HCT116 (cell line): ENCODE measurements around the gene TMEM30A. TPM values are rescaled to one million over a fixed set of nuclear protein-coding genes. Genes with fewer than 3 reads are reported as not detected.

Experiments
- ATAC-seq: fragments of 200-7000 bp; cut with Tn5 transposase; 2 replicates; pipeline ENCODE4 v1.9.1; 2020; ENCODE audit warnings: mild to moderate bottlenecking, moderate library complexity
- BruUV-seq: library from RNA; stranded (reverse); fragments of 400-500 nt; replicated peaks from 2 replicates; lab custom pipeline; 2021; lab: Mats Ljungman, UMichigan
- CTCF ChIA-PET: fragments of 300-600 bp; sonication (Branson Sonifier 250); formaldehyde crosslinking; loops from one replicate; lab custom pipeline; 2021; ENCODE audit warnings: antibody characterized with exemption; lab: Charles Lee
- POLR2A ChIA-PET: fragments of 300-600, 350-600 bp; sonication (Branson Sonifier 250); formaldehyde crosslinking; loops from one replicate; lab custom pipeline; 2021; ENCODE audit warnings: antibody characterized with exemption; lab: Charles Lee
- RAD21 ChIA-PET, 2 experiments: fragments of 300-600 bp; sonication (Branson Sonifier 250); formaldehyde crosslinking; loops; one replicate each; lab custom pipeline; 2023; ENCODE audit warnings: low total read pairs in 2 of 2; ENCODE audit not compliant: uncharacterized antibody in 2 of 2, unreplicated experiment in 2 of 2, low non-redundant PET in 1 of 2; lab: Charles Lee
- DNase-seq: peaks from one replicate; pipeline ENCODE4 v3.0.0-alpha.2; 2010; ENCODE audit warnings: low read depth, low spot score
- H2AFZ ChIP-seq: fragments of 200-600 bp; shearing (Covaris generic), sonication (generic); 2 replicates; pipeline ENCODE4 v1.6.1; 2017; ENCODE audit warnings: low read depth, mixed run types, mixed read lengths, antibody characterized with exemption, low read length; ENCODE audit not compliant: poor library complexity, severe bottlenecking
- H3K27ac ChIP-seq: 2 replicates; pipeline ENCODE4 v1.5.1; 2012; ENCODE audit warnings: low read depth, low read length
- H3K27me3 ChIP-seq: fragments of 200-600 bp; sonication (generic); 2 replicates; pipeline ENCODE4 v1.6.1; 2016; ENCODE audit warnings: mixed run types, low read length, mixed read lengths; ENCODE audit not compliant: insufficient read depth
- H3K36me3 ChIP-seq, 2 experiments: fragments of 200-500 bp in 1 of 2; fragments of 200-600 bp in 1 of 2; sonication (Bioruptor generic) in 1 of 2; sonication (generic) in 1 of 2; 2 replicates each; pipeline versions ENCODE4 v1.5.1 to v1.6.1; 2014 to 2016; ENCODE audit warnings: low read length in 2 of 2, inconsistent platforms in 1 of 2, mixed read lengths in 1 of 2, mixed run types in 1 of 2; ENCODE audit not compliant: insufficient read depth in 2 of 2, control insufficient read depth in 1 of 2
- H3K4me1 ChIP-seq, 2 experiments: fragments of 200-600 bp in 1 of 2; sonication (generic) in 1 of 2; 2 replicates each; pipeline versions ENCODE4 v1.5.1 to v1.6.1; 2012 to 2017; ENCODE audit warnings: low read length in 2 of 2, inconsistent platforms in 1 of 2, mild to moderate bottlenecking in 1 of 2, mixed read lengths in 1 of 2, mixed run types in 1 of 2, moderate library complexity in 1 of 2; ENCODE audit not compliant: insufficient read depth in 2 of 2, control insufficient read depth in 1 of 2
- H3K4me2 ChIP-seq: fragments of 200-600 bp; sonication (generic); 2 replicates; pipeline ENCODE4 v1.6.1; 2017; ENCODE audit warnings: mixed run types, low read length, mixed read lengths
- H3K4me3 ChIP-seq, 2 experiments: fragments of 200-600 bp in 1 of 2; sonication (generic) in 1 of 2; replicated peaks in 1 of 2; 2 replicates each; pipeline ENCODE4 v1.5.1; 2011 to 2016; ENCODE audit warnings: low read length in 2 of 2, control low read depth in 1 of 2, low read depth in 1 of 2, mild to moderate bottlenecking in 1 of 2, mixed read lengths in 1 of 2, mixed run types in 1 of 2
- H3K79me2 ChIP-seq: fragments of 200-600 bp; sonication (generic); 2 replicates; pipeline ENCODE4 v1.6.1; 2017; ENCODE audit warnings: mild to moderate bottlenecking, mixed run types, low read length, moderate library complexity, mixed read lengths; ENCODE audit not compliant: insufficient read depth
- H3K9ac ChIP-seq: fragments of 200-600 bp; sonication (generic); 2 replicates; pipeline ENCODE4 v1.6.1; 2016; ENCODE audit warnings: low read length, mixed read lengths
- H3K9me2 ChIP-seq: fragments of 200-600 bp; sonication (generic), shearing (Covaris generic); 2 replicates; pipeline ENCODE4 v1.6.1; 2017; ENCODE audit warnings: mixed run types, mild to moderate bottlenecking, moderate library complexity; ENCODE audit not compliant: insufficient read depth
- H3K9me3 ChIP-seq, 2 experiments: fragments of 200-500 bp in 1 of 2; fragments of 200-600 bp in 1 of 2; sonication (Bioruptor generic) in 1 of 2; sonication (generic) in 1 of 2; 2 replicates each; pipeline ENCODE4 v1.6.1; 2014 to 2017; ENCODE audit warnings: low read length in 2 of 2, mixed read lengths in 2 of 2, inconsistent platforms in 1 of 2, low read depth in 1 of 2, mild to moderate bottlenecking in 1 of 2, mixed run types in 1 of 2, moderate library complexity in 1 of 2; ENCODE audit not compliant: control insufficient read depth in 1 of 2, insufficient read depth in 1 of 2
- H4K20me1 ChIP-seq: fragments of 200-600 bp; sonication (generic), shearing (Covaris generic); 2 replicates; pipeline ENCODE4 v1.6.1; 2017; ENCODE audit warnings: mixed run types, mild to moderate bottlenecking, moderate library complexity; ENCODE audit not compliant: insufficient read depth
- ATF3 ChIP-seq: IDR thresholded peaks from 2 replicates; pipeline ENCODE4 v1.6.1; 2012
- CBX3 ChIP-seq: IDR thresholded peaks from 2 replicates; pipeline ENCODE4 v1.6.1; 2012; ENCODE audit warnings: low read depth
- CEBPB ChIP-seq: IDR thresholded peaks from 2 replicates; pipeline ENCODE4 v1.6.1; 2012; ENCODE audit warnings: low read depth
- EGR1 ChIP-seq: IDR thresholded peaks from 2 replicates; pipeline ENCODE4 v1.6.1; 2012; ENCODE audit warnings: low read depth
- EZH2phosphoT487 ChIP-seq: fragments of 200-600 bp; IDR thresholded peaks from 2 replicates; pipeline ENCODE4 v1.6.1; 2018; ENCODE audit warnings: antibody characterized with exemption, borderline replicate concordance
- FOSL1 ChIP-seq: IDR thresholded peaks from 2 replicates; pipeline ENCODE4 v1.6.1; 2012; ENCODE audit warnings: low read depth
- MAX ChIP-seq: IDR thresholded peaks from 2 replicates; pipeline ENCODE4 v1.6.1; 2012
- POLR2A ChIP-seq: IDR thresholded peaks from 2 replicates; pipeline ENCODE4 v1.7.0; 2011; ENCODE audit warnings: borderline replicate concordance; ENCODE audit not compliant: insufficient read depth, insufficient read length; ENCODE audit errors: extremely low read depth
- POLR2AphosphoS5 ChIP-seq: IDR thresholded peaks from 2 replicates; pipeline ENCODE4 v1.6.1; 2011; ENCODE audit warnings: mild to moderate bottlenecking, low read depth, low read length, moderate library complexity
- RAD21 ChIP-seq: IDR thresholded peaks from 2 replicates; pipeline ENCODE4 v1.6.1; 2012; ENCODE audit warnings: low read depth, mild to moderate bottlenecking
- REST ChIP-seq: IDR thresholded peaks from 2 replicates; pipeline ENCODE4 v1.6.1; 2012; ENCODE audit warnings: low read depth
- SRF ChIP-seq: IDR thresholded peaks from 2 replicates; pipeline ENCODE4 v1.6.1; 2012; ENCODE audit warnings: low read depth
- TCF7L2 ChIP-seq: IDR thresholded peaks from 2 replicates; pipeline ENCODE4 v1.7.0; 2011; ENCODE audit warnings: borderline replicate concordance, inconsistent platforms; ENCODE audit not compliant: insufficient read depth, insufficient read length; ENCODE audit errors: extremely low read depth
- YY1 ChIP-seq: IDR thresholded peaks from 2 replicates; pipeline ENCODE4 v1.6.1; 2011; ENCODE audit warnings: low read length, low read depth, moderate library complexity, mild to moderate bottlenecking; ENCODE audit not compliant: insufficient replicate concordance; ENCODE audit errors: extremely low read depth
- intact Hi-C: fragments of 100-400 bp; cut with micrococcal nuclease; formaldehyde crosslinking; loops from 2 replicates; pipeline ENCODE4 v1.10.0; 2022
- total RNA-seq: library from RNA; stranded (reverse); gene quantifications from one replicate; pipeline ENCODE4 v1.2.1, GENCODE V29; 2021; ENCODE audit not compliant: unreplicated experiment
- TF ChIP-seq, protein P1 (sequence below), 3 experiments: fragments of 200-600 bp in 1 of 3; sonication (generic) in 1 of 3; IDR thresholded peaks in 2 of 3; conservative IDR thresholded peaks in 1 of 3; 2 replicates each; pipeline ENCODE4 v1.5.1; 2012 to 2017; ENCODE audit warnings: low read depth in 2 of 3, low read length in 2 of 3, antibody characterized with exemption in 1 of 3, borderline replicate concordance in 1 of 3, control low read depth in 1 of 3, mild to moderate bottlenecking in 1 of 3, mixed read lengths in 1 of 3, mixed run types in 1 of 3, moderate library complexity in 1 of 3; ENCODE audit not compliant: insufficient read depth in 1 of 3

TMEM30A gene
- total RNA-seq, 1 experiment from 2014 or later, result 73.4 TPM

- TF ChIP-seq REST (no peak), POLR2AphosphoS5 (no peak), FOSL1 (no peak), RAD21 (no peak), CBX3 (no peak), MAX (no peak), SRF (no peak), ATF3 (no peak), EZH2phosphoT487 (no peak)
Measured at GRCh38 chr6:75305573-75305972, 21.0 kb upstream of the TMEM30A start (continued).

GRCh38 chr6:75302280-75302679, 17.7 kb upstream of the TMEM30A start:
- POLR2A ChIA-PET, result no interaction called here
- no peaks in the 10 kb centered on the region for H3K79me2 ChIP-seq
- H3K36me3 ChIP-seq, result no peaks in the 10 kb centered on the region
- no peaks in the 10 kb centered on the region for H3K9me2 ChIP-seq
- no peaks in the 10 kb centered on the region for H3K4me1 ChIP-seq
- no peaks in the 10 kb centered on the region for H3K9me3 ChIP-seq
- no peak overlapping the region for H3K27ac ChIP-seq
- no peak overlapping the region for H2AFZ ChIP-seq
- TF ChIP-seq EGR1 (no peak), CEBPB (no peak), POLR2A (no peak), ATF3 (no peak), TCF7L2 (no peak), REST (no peak), FOSL1 (no peak), YY1 (no peak)
- TF ChIP-seq, protein P1, sequence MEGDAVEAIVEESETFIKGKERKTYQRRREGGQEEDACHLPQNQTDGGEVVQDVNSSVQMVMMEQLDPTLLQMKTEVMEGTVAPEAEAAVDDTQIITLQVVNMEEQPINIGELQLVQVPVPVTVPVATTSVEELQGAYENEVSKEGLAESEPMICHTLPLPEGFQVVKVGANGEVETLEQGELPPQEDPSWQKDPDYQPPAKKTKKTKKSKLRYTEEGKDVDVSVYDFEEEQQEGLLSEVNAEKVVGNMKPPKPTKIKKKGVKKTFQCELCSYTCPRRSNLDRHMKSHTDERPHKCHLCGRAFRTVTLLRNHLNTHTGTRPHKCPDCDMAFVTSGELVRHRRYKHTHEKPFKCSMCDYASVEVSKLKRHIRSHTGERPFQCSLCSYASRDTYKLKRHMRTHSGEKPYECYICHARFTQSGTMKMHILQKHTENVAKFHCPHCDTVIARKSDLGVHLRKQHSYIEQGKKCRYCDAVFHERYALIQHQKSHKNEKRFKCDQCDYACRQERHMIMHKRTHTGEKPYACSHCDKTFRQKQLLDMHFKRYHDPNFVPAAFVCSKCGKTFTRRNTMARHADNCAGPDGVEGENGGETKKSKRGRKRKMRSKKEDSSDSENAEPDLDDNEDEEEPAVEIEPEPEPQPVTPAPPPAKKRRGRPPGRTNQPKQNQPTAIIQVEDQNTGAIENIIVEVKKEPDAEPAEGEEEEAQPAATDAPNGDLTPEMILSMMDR (IDR thresholded peaks at IDR 0.05 in 2 of 3, conservative IDR thresholded peaks at IDR 0.05 in 1 of 3; ENCODE audit: borderline replicate concordance in 1 of 3, insufficient read depth in 1 of 3, low read depth in 2 of 3, low read length in 2 of 3), result no peak
- no peaks in the 10 kb centered on the region for H3K27me3 ChIP-seq
- intact Hi-C loops, result no loop called here
- no TSS peak for BruUV-seq
- DNase-seq (no peak), ATAC-seq (no peak)
- H3K9ac ChIP-seq, result no peak overlapping the region
- H3K4me3 ChIP-seq, result no peak overlapping the region
- no peaks in the 10 kb centered on the region for H4K20me1 ChIP-seq
- CTCF ChIA-PET, result no interaction called here
- no peak overlapping the region for H3K4me2 ChIP-seq
- RAD21 ChIA-PET, result no interaction called here
